Activated B cell treated with CpG ODN at 0.5 μM for 24 hours (primary cell): ENCODE results near the gene SAE1. TPM values are rescaled to one million over a fixed set of nuclear protein-coding genes. Genes with fewer than 3 reads are reported as not detected.
"Not testable (repeated sequence)": the region's sequence is repeated elsewhere in the genome, so short reads cannot be mapped to it uniquely, and the experiment has no call there.

ENCODE experiments used
- ATAC-seq: fragments of 200-7000 bp; cut with Tn5 transposase; one replicate; pipeline ENCODE4 v1.10.0; 2021; ENCODE audit warnings: low read depth, mild to moderate bottlenecking, moderate library complexity
- CTCF ChIA-PET: fragments of 350-600 bp; sonication (Branson Sonifier 250); formaldehyde crosslinking; loops from one replicate; lab custom pipeline; 2021; ENCODE audit warnings: antibody characterized with exemption; lab: Charles Lee
- POLR2A ChIA-PET: fragments of 350-600 bp; sonication (Branson Sonifier 250); formaldehyde crosslinking; loops from one replicate; lab custom pipeline; 2021; ENCODE audit warnings: antibody characterized with exemption; lab: Charles Lee
- DNase-seq: peaks from one replicate; pipeline ENCODE4 v3.0.0; 2022
- H3K27ac Mint-ChIP-seq: one replicate; pipeline ENCODE4 v1.8.0; 2020; ENCODE audit warnings: mixed read lengths
- H3K27me3 Mint-ChIP-seq: one replicate; pipeline ENCODE4 v1.8.0; 2021; ENCODE audit warnings: mixed read lengths
- H3K36me3 Mint-ChIP-seq: one replicate; pipeline ENCODE4 v1.8.0; 2021; ENCODE audit warnings: low read depth, mixed read lengths
- H3K4me1 Mint-ChIP-seq: one replicate; pipeline ENCODE4 v1.8.0; 2021; ENCODE audit warnings: mixed read lengths
- H3K4me3 Mint-ChIP-seq: one replicate; pipeline ENCODE4 v1.8.0; 2020; ENCODE audit warnings: mild to moderate bottlenecking, mixed read lengths
- H3K9me3 Mint-ChIP-seq: one replicate; pipeline ENCODE4 v1.8.0; 2020; ENCODE audit warnings: mixed read lengths
- intact Hi-C: fragments of 100-400 bp; cut with micrococcal nuclease; formaldehyde crosslinking; loops from one replicate; pipeline ENCODE4 v1.15.1; 2024
- total RNA-seq: library from RNA; stranded (reverse); gene quantifications from 2 replicates; pipeline ENCODE4 v1.2.3, GENCODE V29; 2022
- TF ChIP-seq, protein P1 (sequence below): fragments of 200-600 bp; IDR thresholded peaks from one replicate; pipeline ENCODE4 v1.8.0; 2022; ENCODE audit warnings: antibody characterized with exemption, mild to moderate bottlenecking

The SAE1 gene
- total RNA-seq, 1 donor from 2014 or later, result 67.4 TPM

DNA sequence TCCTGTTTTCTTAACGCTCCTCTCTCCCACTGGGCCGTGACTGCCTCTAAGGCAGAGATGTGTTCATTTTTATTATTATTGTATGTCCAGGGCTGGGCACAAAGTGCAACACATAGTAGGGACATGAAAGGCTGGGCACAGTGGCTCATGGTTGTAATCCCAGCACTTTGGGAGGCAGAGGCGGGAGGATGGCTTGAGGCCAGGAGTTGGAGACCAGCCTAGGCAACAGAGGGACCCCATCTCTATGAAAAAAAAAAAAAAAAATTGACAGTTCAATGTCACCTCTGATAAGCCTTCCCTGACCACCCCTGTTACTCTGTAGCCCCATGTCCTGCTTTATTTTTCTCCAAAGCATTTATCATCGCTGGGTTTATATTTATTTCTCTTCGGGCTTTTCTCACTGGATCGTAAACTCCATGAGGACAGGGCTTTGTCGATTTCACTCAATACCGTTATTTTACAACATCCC, 481 bp upstream of the SAE1 start:
- ATAC-seq (no peak), DNase-seq (no peak)
- TF ChIP-seq, protein P1, sequence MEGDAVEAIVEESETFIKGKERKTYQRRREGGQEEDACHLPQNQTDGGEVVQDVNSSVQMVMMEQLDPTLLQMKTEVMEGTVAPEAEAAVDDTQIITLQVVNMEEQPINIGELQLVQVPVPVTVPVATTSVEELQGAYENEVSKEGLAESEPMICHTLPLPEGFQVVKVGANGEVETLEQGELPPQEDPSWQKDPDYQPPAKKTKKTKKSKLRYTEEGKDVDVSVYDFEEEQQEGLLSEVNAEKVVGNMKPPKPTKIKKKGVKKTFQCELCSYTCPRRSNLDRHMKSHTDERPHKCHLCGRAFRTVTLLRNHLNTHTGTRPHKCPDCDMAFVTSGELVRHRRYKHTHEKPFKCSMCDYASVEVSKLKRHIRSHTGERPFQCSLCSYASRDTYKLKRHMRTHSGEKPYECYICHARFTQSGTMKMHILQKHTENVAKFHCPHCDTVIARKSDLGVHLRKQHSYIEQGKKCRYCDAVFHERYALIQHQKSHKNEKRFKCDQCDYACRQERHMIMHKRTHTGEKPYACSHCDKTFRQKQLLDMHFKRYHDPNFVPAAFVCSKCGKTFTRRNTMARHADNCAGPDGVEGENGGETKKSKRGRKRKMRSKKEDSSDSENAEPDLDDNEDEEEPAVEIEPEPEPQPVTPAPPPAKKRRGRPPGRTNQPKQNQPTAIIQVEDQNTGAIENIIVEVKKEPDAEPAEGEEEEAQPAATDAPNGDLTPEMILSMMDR, result no peak
- Mint-ChIP-seq H3K4me1 (peaks cover 42% of the 10 kb centered on the region), H3K9me3 (peaks cover 2% of the 10 kb centered on the region), H3K27ac (peak overlapping the region; percentile 94), H3K36me3 (peaks cover 23% of the 10 kb centered on the region), H3K4me3 (peak overlapping the region; percentile 99), H3K27me3 (no peaks in the 10 kb centered on the region)
- POLR2A ChIA-PET, result interaction anchor here (0.6 to 3.2 kb wide), 8 partner anchors 10 to 637 kb away, joined by 3 to 60 read pairs (median 5); partner anchors contain the start of genes INAFM1 and ZC3H4
- CTCF ChIA-PET, result interaction anchor here (1.2 to 2.5 kb wide), 2 partner anchors 24 to 114 kb away, joined by 5 to 18 read pairs; no protein-coding TSS in a partner anchor
- intact Hi-C loops, result loop anchor here (1.0 kb wide), 2 partner anchors 17 to 114 kb away; partner anchors contain the start of gene ZC3H4

DNA sequence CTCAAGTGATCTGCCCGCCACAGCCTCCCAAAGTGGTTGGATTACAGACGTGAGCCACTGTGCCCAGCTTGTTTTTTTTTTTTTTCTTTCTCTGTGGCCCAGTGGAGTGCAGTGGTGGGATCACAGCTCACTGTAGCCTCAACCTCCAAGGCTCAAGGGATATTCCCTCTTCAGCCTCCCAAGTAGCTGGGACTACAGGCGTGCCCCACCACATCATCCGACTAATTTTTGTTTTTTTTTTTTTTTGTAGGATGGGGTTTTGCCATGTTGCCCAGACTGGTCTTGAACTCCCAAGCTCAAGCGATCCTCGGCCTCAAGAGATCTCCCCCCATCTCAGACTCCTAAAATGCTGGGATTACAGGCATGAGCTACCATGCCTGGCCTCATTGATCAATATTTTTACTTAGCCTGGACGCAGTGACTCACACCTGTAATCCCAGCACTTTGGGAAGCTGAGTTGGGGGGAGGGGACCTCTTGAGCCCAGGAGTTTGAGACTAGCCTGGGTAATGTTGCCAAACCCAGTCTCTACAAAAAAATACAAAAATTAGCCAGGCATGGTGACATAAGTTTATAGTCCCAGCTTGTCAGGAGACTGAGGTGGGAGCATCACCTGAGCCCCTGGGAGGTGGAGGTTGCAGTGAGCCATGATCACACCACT, 1.7 kb downstream of the SAE1 start:
- intact Hi-C loops, result no loop called here
- peaks cover 23% of the 10 kb centered on the region for H3K36me3 Mint-ChIP-seq
- no peak overlapping the region for H3K27ac Mint-ChIP-seq

DNA sequence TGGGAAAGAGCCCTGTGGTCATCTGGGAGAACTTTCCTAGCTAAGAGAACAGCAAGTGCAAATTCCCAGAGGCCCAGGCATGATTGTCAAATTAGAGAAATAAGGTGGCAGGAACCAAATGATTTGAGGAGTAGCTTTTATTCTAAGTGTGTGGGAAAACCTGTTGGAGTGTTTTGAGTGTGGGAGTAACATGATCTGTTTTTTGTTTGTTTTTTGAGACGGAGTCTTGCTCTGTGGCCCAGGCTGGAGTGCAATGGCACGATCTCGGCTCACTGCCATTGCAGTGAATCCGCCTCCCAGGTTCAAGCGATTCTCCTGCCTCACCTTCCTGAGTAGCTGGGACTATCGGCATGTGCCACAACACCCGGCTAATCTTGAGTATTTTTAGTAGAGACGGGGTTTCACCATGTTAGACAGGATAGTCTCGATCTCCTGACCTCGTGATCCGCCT, 2.4 kb downstream of the SAE1 start:
- no peaks in the 10 kb centered on the region for H3K27me3 Mint-ChIP-seq
- peaks cover 27% of the 10 kb centered on the region for H3K36me3 Mint-ChIP-seq
- TF ChIP-seq, protein P1, result no peak
- ATAC-seq (no peak), DNase-seq (no peak)
- ChIA-PET CTCF (interaction anchor here (0.7 to 1.8 kb wide), 3 partner anchors 19 to 24 kb away, joined by 3 to 4 read pairs (median 3); partner anchors contain the start of gene ZC3H4), POLR2A (interaction anchor here (0.7 to 3.2 kb wide), 2 partner anchors 21 to 1365 kb away, joined by 5 to 60 read pairs; partner anchors contain the start of gene ZC3H4)
- intact Hi-C loops, result no loop called here
- H3K4me1 Mint-ChIP-seq, result peaks cover 44% of the 10 kb centered on the region
- no peak overlapping the region for H3K27ac Mint-ChIP-seq
- H3K9me3 Mint-ChIP-seq, result peaks cover 2% of the 10 kb centered on the region
- no peak overlapping the region for H3K4me3 Mint-ChIP-seq

More for the DNA sequence above, 1.7 kb downstream of the SAE1 start:
- TF ChIP-seq, protein P1, result no peak
- H3K27me3 Mint-ChIP-seq, result no peaks in the 10 kb centered on the region
- ChIA-PET CTCF (interaction anchor here (0.5 to 2.5 kb wide), 8 partner anchors 18 to 142 kb away, joined by 3 to 18 read pairs (median 4); partner anchors contain the start of genes INAFM1 and ZC3H4), POLR2A (interaction anchor here (0.6 to 3.2 kb wide), 7 partner anchors 20 to 1364 kb away, joined by 4 to 60 read pairs (median 9); partner anchors contain the start of genes NPAS1 and ZC3H4)
- H3K4me3 Mint-ChIP-seq, result peak overlapping the region; percentile 99
- no peak for DNase-seq
- peaks cover 44% of the 10 kb centered on the region for H3K4me1 Mint-ChIP-seq
- ATAC-seq, result no peak
- H3K9me3 Mint-ChIP-seq, result peaks cover 2% of the 10 kb centered on the region

DNA sequence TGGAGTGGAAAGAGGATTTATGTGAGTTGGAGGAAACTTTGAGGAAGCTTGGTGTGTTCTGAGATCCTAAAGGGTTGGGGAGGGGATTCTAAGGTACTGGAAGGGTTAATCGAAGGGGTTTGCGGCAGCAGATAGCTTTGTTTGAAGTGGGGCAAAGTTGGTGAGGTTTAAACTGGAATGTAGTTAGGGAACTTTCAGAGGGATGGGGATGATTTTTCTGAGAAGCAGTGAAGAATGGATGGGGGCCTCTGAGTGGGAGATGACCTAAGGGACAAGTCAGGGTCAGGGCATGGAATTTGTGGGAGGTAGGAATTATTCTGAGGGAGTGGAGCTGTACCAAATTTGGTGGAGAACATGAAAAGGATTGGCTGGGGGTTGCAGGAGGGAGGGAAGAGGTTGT, 3.9 kb downstream of the SAE1 start:
- no peak overlapping the region for H3K27ac Mint-ChIP-seq
- ChIA-PET CTCF (no interaction called here), POLR2A (interaction anchor here (0.6 to 1.0 kb wide), 2 partner anchors 22 to 98 kb away, joined by 5 to 14 read pairs; no protein-coding TSS in a partner anchor)
- no peak for DNase-seq
- intact Hi-C loops, result no loop called here
- peaks cover 36% of the 10 kb centered on the region for H3K36me3 Mint-ChIP-seq
- peaks cover 44% of the 10 kb centered on the region for H3K4me1 Mint-ChIP-seq
- no peak for ATAC-seq
- H3K9me3 Mint-ChIP-seq, result peaks cover 2% of the 10 kb centered on the region
- no peak overlapping the region for H3K4me3 Mint-ChIP-seq
- TF ChIP-seq, protein P1, result no peak
- no peaks in the 10 kb centered on the region for H3K27me3 Mint-ChIP-seq

DNA sequence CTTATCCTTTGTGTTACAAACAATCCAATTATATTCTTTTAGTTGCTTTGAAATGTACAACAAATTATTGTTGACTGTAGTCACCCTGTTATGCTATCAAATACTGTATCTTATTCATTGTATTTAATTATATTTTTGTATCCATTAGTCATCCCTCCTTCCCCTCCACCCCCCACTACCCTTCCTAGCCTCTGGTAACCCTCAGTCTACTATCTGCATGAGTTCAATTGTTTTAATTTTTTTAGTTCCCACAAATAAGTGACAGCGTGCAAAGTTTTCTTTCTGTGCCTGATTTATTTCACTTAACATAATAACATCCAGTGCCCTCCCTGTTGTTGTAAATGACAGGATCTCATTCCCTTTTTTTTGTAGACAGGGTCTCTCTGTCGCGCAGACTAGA, 4.5 kb downstream of the SAE1 start:
- DNase-seq, result no peak
- Mint-ChIP-seq H3K4me3 (no peak overlapping the region), H3K27me3 (no peaks in the 10 kb centered on the region), H3K9me3 (peaks cover 2% of the 10 kb centered on the region), H3K36me3 (peaks cover 36% of the 10 kb centered on the region), H3K27ac (no peak overlapping the region), H3K4me1 (peaks cover 44% of the 10 kb centered on the region)
- intact Hi-C loops, result no loop called here
- TF ChIP-seq, protein P1, result no peak
- ChIA-PET POLR2A (no interaction called here), CTCF (no interaction called here)
- ATAC-seq, result no peak

DNA sequence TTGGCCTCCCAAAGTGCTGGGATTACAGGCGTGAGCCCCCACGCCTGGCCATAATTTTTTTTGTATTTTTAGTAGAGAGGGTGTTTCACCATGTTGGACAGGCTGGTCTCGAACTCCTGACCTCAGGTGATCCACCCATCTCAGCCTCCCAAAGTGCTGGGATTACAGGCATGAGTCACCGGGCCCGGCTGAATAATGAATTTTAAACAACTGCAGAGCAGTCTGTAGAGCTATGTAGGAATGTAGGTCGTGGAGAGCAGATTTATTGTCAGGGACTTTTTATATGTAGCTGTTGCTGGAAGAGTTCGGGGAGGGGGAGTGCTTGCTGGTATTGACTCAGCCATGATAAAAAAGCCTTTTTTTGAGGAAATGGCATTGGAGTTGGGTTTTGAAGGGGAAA, 10.6 kb downstream of the SAE1 start:
- intact Hi-C loops, result not testable (repeated sequence)

More for the DNA sequence above, 10.6 kb downstream of the SAE1 start:
- DNase-seq, H3K4me1 Mint-ChIP-seq, ATAC-seq, CTCF ChIA-PET, POLR2A ChIA-PET, H3K27ac Mint-ChIP-seq, H3K9me3 Mint-ChIP-seq, H3K27me3 Mint-ChIP-seq, H3K4me3 Mint-ChIP-seq: not testable (repeated sequence)
- peaks cover 52% of the 10 kb centered on the region for H3K36me3 Mint-ChIP-seq
